Measurements from ENCODE around the gene G6PD.

DNA sequence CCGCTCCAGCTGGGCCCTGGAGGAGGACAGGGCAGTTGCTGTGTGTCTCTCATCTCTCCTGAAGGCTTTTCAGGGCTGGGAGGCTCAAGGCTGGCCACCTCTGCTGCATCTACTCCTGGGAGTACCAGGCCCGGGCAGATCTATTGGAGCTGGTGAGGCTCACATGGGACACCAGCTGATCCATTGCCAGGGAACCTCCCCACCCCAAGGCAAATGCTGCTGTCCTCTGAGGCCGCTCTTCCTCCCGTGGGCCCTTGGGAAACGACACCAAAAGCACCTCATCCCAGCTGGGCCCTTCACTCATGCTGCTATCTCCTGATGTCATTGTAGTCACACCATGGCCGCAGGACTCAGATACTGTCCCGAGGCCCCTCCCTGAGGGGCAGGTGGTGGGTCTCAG is 63.9 kb downstream of the G6PD start:
- TF ChIP-seq, protein P1, sequence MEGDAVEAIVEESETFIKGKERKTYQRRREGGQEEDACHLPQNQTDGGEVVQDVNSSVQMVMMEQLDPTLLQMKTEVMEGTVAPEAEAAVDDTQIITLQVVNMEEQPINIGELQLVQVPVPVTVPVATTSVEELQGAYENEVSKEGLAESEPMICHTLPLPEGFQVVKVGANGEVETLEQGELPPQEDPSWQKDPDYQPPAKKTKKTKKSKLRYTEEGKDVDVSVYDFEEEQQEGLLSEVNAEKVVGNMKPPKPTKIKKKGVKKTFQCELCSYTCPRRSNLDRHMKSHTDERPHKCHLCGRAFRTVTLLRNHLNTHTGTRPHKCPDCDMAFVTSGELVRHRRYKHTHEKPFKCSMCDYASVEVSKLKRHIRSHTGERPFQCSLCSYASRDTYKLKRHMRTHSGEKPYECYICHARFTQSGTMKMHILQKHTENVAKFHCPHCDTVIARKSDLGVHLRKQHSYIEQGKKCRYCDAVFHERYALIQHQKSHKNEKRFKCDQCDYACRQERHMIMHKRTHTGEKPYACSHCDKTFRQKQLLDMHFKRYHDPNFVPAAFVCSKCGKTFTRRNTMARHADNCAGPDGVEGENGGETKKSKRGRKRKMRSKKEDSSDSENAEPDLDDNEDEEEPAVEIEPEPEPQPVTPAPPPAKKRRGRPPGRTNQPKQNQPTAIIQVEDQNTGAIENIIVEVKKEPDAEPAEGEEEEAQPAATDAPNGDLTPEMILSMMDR (IDR thresholded peaks at IDR 0.05) = no peak
- TF ChIP-seq NFE2L1 (CRISPR knock-in tag; IDR thresholded peaks at IDR 0.05) (no peak), ATF1 (CRISPR knock-in tag; IDR thresholded peaks at IDR 0.05) (no peak), SP1 (CRISPR knock-in tag; conservative IDR thresholded peaks at IDR 0.05) (no peak), ARID4B (CRISPR knock-in tag; IDR thresholded peaks at IDR 0.05; ENCODE audit: borderline replicate concordance) (no peak)
